PC-9 (cell line): Measurements from ENCODE around the gene UVSSA. TPM values are rescaled to one million over a fixed set of nuclear protein-coding genes. Genes with fewer than 3 reads are reported as not detected.

ENCODE experiments used
- BruUV-seq: library from RNA; stranded (reverse); fragments of 400-500 nt; replicated peaks from 2 replicates; lab custom pipeline; 2021; lab: Mats Ljungman, UMichigan
- CTCF ChIA-PET: fragments of 300-600 bp; sonication (Branson Sonifier 250); formaldehyde crosslinking; loops from one replicate; lab custom pipeline; 2022; ENCODE audit warnings: antibody characterized with exemption; lab: Charles Lee
- POLR2A ChIA-PET: fragments of 300-600 bp; sonication (Branson Sonifier 250); formaldehyde crosslinking; loops from one replicate; lab custom pipeline; 2022; ENCODE audit warnings: antibody characterized with exemption; ENCODE audit not compliant: unreplicated experiment; lab: Charles Lee
- DNase-seq, 2 experiments: peaks; one replicate each; pipeline versions ENCODE4 v3.0.0 to v3.0.0-alpha.2; 2015 to 2022; ENCODE audit warnings: mixed read lengths in 1 of 2
- H2AFZ ChIP-seq: fragments of 200-600 bp; sonication (generic); 2 replicates; pipeline ENCODE4 v1.8.1; 2017; ENCODE audit warnings: antibody characterized with exemption
- H3F3A ChIP-seq: fragments of 200-600 bp; sonication (generic); 2 replicates; pipeline ENCODE4 v1.8.1; 2017; ENCODE audit warnings: antibody characterized with exemption, mild to moderate bottlenecking, low read depth; ENCODE audit not compliant: insufficient read depth
- H3K27ac ChIP-seq: fragments of 200-600 bp; sonication (generic); 2 replicates; pipeline ENCODE4 v1.6.1; 2016; ENCODE audit warnings: mixed run types
- H3K27me3 ChIP-seq: fragments of 200-600 bp; sonication (generic); 2 replicates; pipeline ENCODE4 v1.6.1; 2016; ENCODE audit warnings: low read depth, mixed run types; ENCODE audit not compliant: insufficient read depth
- H3K36me3 ChIP-seq: fragments of 200-600 bp; sonication (generic); 2 replicates; pipeline ENCODE4 v1.6.1; 2016; ENCODE audit warnings: low read depth, mixed run types
- H3K4me1 ChIP-seq: fragments of 200-600 bp; sonication (generic); replicated peaks from 2 replicates; pipeline ENCODE4 v1.6.1; 2016; ENCODE audit warnings: mixed run types; ENCODE audit not compliant: insufficient read depth
- H3K4me2 ChIP-seq: fragments of 200-600 bp; sonication (generic); 2 replicates; pipeline ENCODE4 v1.6.1; 2017; ENCODE audit warnings: mixed run types
- H3K4me3 ChIP-seq: fragments of 200-600 bp; sonication (generic); 2 replicates; pipeline ENCODE4 v1.6.1; 2016; ENCODE audit warnings: mixed run types
- H3K79me2 ChIP-seq: fragments of 200-600 bp; sonication (generic); 2 replicates; pipeline ENCODE4 v1.6.1; 2017; ENCODE audit warnings: low read depth, mixed run types
- H3K9me2 ChIP-seq: fragments of 200-600 bp; sonication (generic); 2 replicates; pipeline ENCODE4 v1.8.1; 2017; ENCODE audit warnings: mild to moderate bottlenecking; ENCODE audit not compliant: insufficient read depth
- H3K9me3 ChIP-seq: fragments of 200-600 bp; sonication (generic); 2 replicates; pipeline ENCODE4 v1.8.1; 2016; ENCODE audit warnings: low read depth; ENCODE audit not compliant: insufficient read depth
- H4K20me1 ChIP-seq: fragments of 200-600 bp; sonication (generic); 2 replicates; pipeline ENCODE4 v1.8.1; 2017; ENCODE audit not compliant: insufficient read depth
- CTCF ChIP-seq: fragments of 200-600 bp; sonication (generic); conservative IDR thresholded peaks from 2 replicates; pipeline ENCODE4 v1.6.1; 2017; ENCODE audit warnings: mixed run types, antibody characterized with exemption, mild to moderate bottlenecking, moderate library complexity
- EZH2 ChIP-seq: fragments of 200-600 bp; sonication (generic); IDR thresholded peaks from 2 replicates; pipeline ENCODE4 v1.8.0; 2017; ENCODE audit warnings: antibody characterized with exemption, low read depth
- intact Hi-C: fragments of 100-400 bp; cut with micrococcal nuclease; formaldehyde crosslinking; loops from one replicate; pipeline ENCODE4 v1.10.0; 2022; ENCODE audit not compliant: unreplicated experiment
- total RNA-seq: library from RNA; stranded (reverse); gene quantifications from 2 replicates; pipeline ENCODE4 v1.2.3, GENCODE V29; 2021

The UVSSA gene
- total RNA-seq, 1 experiment from 2014 or later = 24.3 TPM

GRCh38 chr4:1309261-1310010 lies 37.6 kb upstream of the UVSSA start:
- POLR2A ChIA-PET = no interaction called here
- no TSS peak for BruUV-seq
- Histone ChIP-seq H3K9me2 (no peaks in the 10 kb centered on the region), H3K9me3 (no peaks in the 10 kb centered on the region), H3K27me3 (no peaks in the 10 kb centered on the region), H3F3A (peaks cover 8% of the 10 kb centered on the region; the same call in 1 of the 2 replicates), H4K20me1 (peaks cover 80% of the 10 kb centered on the region), H3K4me1 (no peaks in the 10 kb centered on the region), H3K4me3 (no peak overlapping the region), H3K27ac (no peak overlapping the region), H3K79me2 (peaks cover 67% of the 10 kb centered on the region), H3K36me3 (peaks cover 6% of the 10 kb centered on the region; the same call in 1 of the 2 replicates), H2AFZ (no peak overlapping the region), H3K4me2 (no peak overlapping the region)
- CTCF ChIA-PET = no interaction called here
- TF ChIP-seq EZH2 (no peak), CTCF (no peak)
- intact Hi-C loops = no loop called here
- no peak for DNase-seq

- no peak for TF ChIP-seq CTCF
- no peak for TF ChIP-seq EZH2
- ChIA-PET CTCF (no interaction called here), POLR2A (no interaction called here)
- no peaks in the 10 kb centered on the region for H3K9me3 ChIP-seq
- no peak for DNase-seq
- no peaks in the 10 kb centered on the region for H3K27me3 ChIP-seq
- H3K9me2 ChIP-seq = no peaks in the 10 kb centered on the region
- no peak overlapping the region for H3K4me3 ChIP-seq
- H3K79me2 ChIP-seq = peaks cover 59% of the 10 kb centered on the region
- H3K4me1 ChIP-seq = no peaks in the 10 kb centered on the region
- no TSS peak for BruUV-seq
- peaks cover 6% of the 10 kb centered on the region; the same call in 1 of the 2 replicates for H3K36me3 ChIP-seq
- no peak overlapping the region for H2AFZ ChIP-seq
- H4K20me1 ChIP-seq = peaks cover 76% of the 10 kb centered on the region
- H3K4me2 ChIP-seq = no peak overlapping the region
- intact Hi-C loops = no loop called here
- peaks cover 4% of the 10 kb centered on the region; the same call in 1 of the 2 replicates for H3F3A ChIP-seq
- no peak overlapping the region for H3K27ac ChIP-seq
Measured at GRCh38 chr4:1310031-1310795, 36.8 kb upstream of the UVSSA start.

GRCh38 chr4:1310796-1311631 lies 36.0 kb upstream of the UVSSA start:
- H3K4me1 ChIP-seq = no peaks in the 10 kb centered on the region
- H3K9me3 ChIP-seq = no peaks in the 10 kb centered on the region
- CTCF ChIA-PET = no interaction called here
- POLR2A ChIA-PET = no interaction called here
- intact Hi-C loops = no loop called here
- H2AFZ ChIP-seq = no peak overlapping the region
- BruUV-seq = no TSS peak
- peaks cover 4% of the 10 kb centered on the region; the same call in 1 of the 2 replicates for H3F3A ChIP-seq
- H3K4me2 ChIP-seq = no peak overlapping the region
- H3K79me2 ChIP-seq = peaks cover 51% of the 10 kb centered on the region
- H3K27me3 ChIP-seq = no peaks in the 10 kb centered on the region
- peaks cover 70% of the 10 kb centered on the region for H4K20me1 ChIP-seq
- no peak for TF ChIP-seq EZH2
- TF ChIP-seq CTCF = no peak
- 0 out of 2 replicates have a peak, but pooled peaks cover 6% of the 10 kb centered on the region for H3K36me3 ChIP-seq
- H3K27ac ChIP-seq = no peak overlapping the region
- no peaks in the 10 kb centered on the region for H3K9me2 ChIP-seq
- no peak for DNase-seq
- no peak overlapping the region for H3K4me3 ChIP-seq
